ENCODE data around the gene ZBTB12.

ZBTB12 gene

GRCh38 chr6:31862344-31863235 lies 39.3 kb downstream of the ZBTB12 start, which contains the start of gene NEU1 (continued):
- no peak for TF ChIP-seq PRDM2 (tag by site-specific recombination; IDR thresholded peaks at IDR 0.05; ENCODE audit: borderline replicate concordance)

DNA sequence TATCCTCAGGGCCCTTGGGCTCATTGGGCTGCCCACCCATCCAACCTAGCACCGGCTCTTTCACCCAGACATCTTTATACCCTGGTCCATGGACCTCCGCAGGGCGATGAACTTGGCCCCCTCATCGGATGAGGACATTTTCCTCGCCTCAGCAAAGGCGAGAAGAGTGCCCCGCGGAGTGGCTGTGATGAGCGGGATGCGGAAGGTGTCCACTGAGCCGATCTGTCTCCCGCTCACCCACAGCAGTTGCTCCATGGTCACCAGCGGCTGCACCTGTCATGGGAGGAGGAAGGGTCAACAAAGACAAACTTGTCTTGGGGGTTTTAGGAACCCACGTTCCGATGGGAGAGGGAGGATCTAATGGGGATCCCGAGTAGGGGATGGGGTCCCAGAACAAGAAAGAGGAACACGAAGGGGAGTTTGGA lies 40.0 kb downstream of the ZBTB12 start:
- ChIA-PET CTCF (interaction anchor here (1.6 to 7.0 kb wide), 3 partner anchors 28 to 132 kb away, joined by 3 to 53 read pairs (median 9); partner anchors contain the start of gene DDAH2), POLR2A (interaction anchor here (1.1 to 5.0 kb wide), 11 partner anchors 13 to 172 kb away, joined by 3 to 125 read pairs (median 11); partner anchors contain the start of genes CLIC1, DDAH2, DXO and HSPA1A)
- Histone ChIP-seq H3K4me3 (ENCODE audit: low read depth, low read length) (peak overlapping the region; percentile 82), H3K36me3 (ENCODE audit: control insufficient read depth in 2 of 2, insufficient read depth in 1 of 2, low read length in 2 of 2) (peaks cover 0 to 41% of the 10 kb centered on the region in 2 experiments; a peak in 2 of 3 replicates), H3K27ac (ENCODE audit: extremely low read depth, low read depth, low read length) (no peak overlapping the region), H3K4me1 (ENCODE audit: control insufficient read depth, insufficient read depth, low read length) (no peaks in the 10 kb centered on the region), H3K9me3 (ENCODE audit: control insufficient read depth, insufficient read depth, low read depth, low read length) (no peaks in the 10 kb centered on the region)
- no peak for TF ChIP-seq ZNF747 (tag by site-specific recombination; IDR thresholded peaks at IDR 0.05)
- TF ChIP-seq ZNF214 (tag by site-specific recombination; IDR thresholded peaks at IDR 0.05; ENCODE audit: borderline replicate concordance), result no peak
- TF ChIP-seq KLF10 (tag by site-specific recombination; IDR thresholded peaks at IDR 0.05), result no peak
- TF ChIP-seq ZNF785 (tag by site-specific recombination; IDR thresholded peaks at IDR 0.05), result no peak
- TF ChIP-seq, protein P1, sequence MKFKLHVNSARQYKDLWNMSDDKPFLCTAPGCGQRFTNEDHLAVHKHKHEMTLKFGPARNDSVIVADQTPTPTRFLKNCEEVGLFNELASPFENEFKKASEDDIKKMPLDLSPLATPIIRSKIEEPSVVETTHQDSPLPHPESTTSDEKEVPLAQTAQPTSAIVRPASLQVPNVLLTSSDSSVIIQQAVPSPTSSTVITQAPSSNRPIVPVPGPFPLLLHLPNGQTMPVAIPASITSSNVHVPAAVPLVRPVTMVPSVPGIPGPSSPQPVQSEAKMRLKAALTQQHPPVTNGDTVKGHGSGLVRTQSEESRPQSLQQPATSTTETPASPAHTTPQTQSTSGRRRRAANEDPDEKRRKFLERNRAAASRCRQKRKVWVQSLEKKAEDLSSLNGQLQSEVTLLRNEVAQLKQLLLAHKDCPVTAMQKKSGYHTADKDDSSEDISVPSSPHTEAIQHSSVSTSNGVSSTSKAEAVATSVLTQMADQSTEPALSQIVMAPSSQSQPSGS (tag by site-specific recombination; IDR thresholded peaks at IDR 0.05; ENCODE audit: low read depth), result no peak
- no peak for TF ChIP-seq ZFP41 (tag by site-specific recombination; IDR thresholded peaks at IDR 0.05; ENCODE audit: borderline replicate concordance)
- TF ChIP-seq ZNF768 (tag by site-specific recombination; IDR thresholded peaks at IDR 0.05), result no peak
- TF ChIP-seq ZNF692 (tag by site-specific recombination; IDR thresholded peaks at IDR 0.05), result no peak
- no peak for TF ChIP-seq ZNF404 (tag by site-specific recombination; IDR thresholded peaks at IDR 0.05)
- TF ChIP-seq ZNF302 (tag by site-specific recombination; IDR thresholded peaks at IDR 0.05; ENCODE audit: low read depth), result no peak
- TF ChIP-seq ZNF623 (tag by site-specific recombination; IDR thresholded peaks at IDR 0.05), result no peak
- no peak for TF ChIP-seq ZNF621 (tag by site-specific recombination; IDR thresholded peaks at IDR 0.05)
- no peak for TF ChIP-seq ZFHX2 (tag by site-specific recombination; conservative IDR thresholded peaks at IDR 0.05)
- no peak for TF ChIP-seq ZNF239 (tag by site-specific recombination; IDR thresholded peaks at IDR 0.05)
- TF ChIP-seq ZNF558 (tag by site-specific recombination; IDR thresholded peaks at IDR 0.05), result no peak
- TF ChIP-seq ZNF202 (tag by site-specific recombination; IDR thresholded peaks at IDR 0.05; ENCODE audit: borderline replicate concordance), result no peak
- no peak for TF ChIP-seq HOXD13 (CRISPR knock-in tag; IDR thresholded peaks at IDR 0.05; ENCODE audit: borderline replicate concordance)
